GM23338 (cell line): ENCODE measurements around the gene GIPC2. TPM values are rescaled to one million over a fixed set of nuclear protein-coding genes. Genes with fewer than 3 reads are reported as not detected.

Source experiments
- ATAC-seq: fragments of 200-7000 bp; cut with Tn5 transposase; 3 replicates; pipeline ENCODE4 v1.9.1; 2020
- DNase-seq: peaks from one replicate; pipeline ENCODE4 v3.0.0-alpha.2; 2015; ENCODE audit warnings: low spot score
- H2AFZ ChIP-seq: fragments of 200-600 bp; sonication (generic); 2 replicates; pipeline ENCODE4 v1.8.0; 2016; ENCODE audit warnings: antibody characterized with exemption, mild to moderate bottlenecking, moderate library complexity
- H3F3A ChIP-seq: fragments of 200-600 bp; sonication (generic); replicated peaks from 2 replicates; pipeline ENCODE4 v1.8.0; 2017; ENCODE audit warnings: antibody characterized with exemption, mixed run types, low read depth
- H3K27ac ChIP-seq: fragments of 200-600 bp; sonication (generic); 2 replicates; pipeline ENCODE4 v1.6.1; 2016; ENCODE audit warnings: low read depth
- H3K27me3 ChIP-seq: fragments of 200-600 bp; sonication (generic); 2 replicates; pipeline ENCODE4 v1.8.0; 2016; ENCODE audit warnings: mild to moderate bottlenecking, mixed run types, moderate library complexity; ENCODE audit not compliant: insufficient read depth
- H3K36me3 ChIP-seq: fragments of 200-600 bp; sonication (generic); 2 replicates; pipeline ENCODE4 v1.8.0; 2016; ENCODE audit warnings: mild to moderate bottlenecking; ENCODE audit not compliant: insufficient read depth
- H3K4me1 ChIP-seq: fragments of 200-600 bp; sonication (generic); 2 replicates; pipeline ENCODE4 v1.8.0; 2016; ENCODE audit warnings: mild to moderate bottlenecking, moderate library complexity; ENCODE audit not compliant: insufficient read depth
- H3K4me2 ChIP-seq: fragments of 200-600 bp; sonication (generic); 2 replicates; pipeline ENCODE4 v1.7.1; 2017; ENCODE audit warnings: mixed run types
- H3K4me3 ChIP-seq: fragments of 200-600 bp; sonication (generic); 2 replicates; pipeline ENCODE4 v1.6.1; 2016; ENCODE audit warnings: mixed run types
- H3K79me2 ChIP-seq: fragments of 200-600 bp; sonication (generic); replicated peaks from 2 replicates; pipeline ENCODE4 v1.8.0; 2017; ENCODE audit warnings: mild to moderate bottlenecking; ENCODE audit not compliant: insufficient read depth
- H3K9me2 ChIP-seq: fragments of 200-600 bp; sonication (generic); 2 replicates; pipeline ENCODE4 v1.8.0; 2017; ENCODE audit not compliant: insufficient read depth
- H4K20me1 ChIP-seq: fragments of 200-600 bp; sonication (generic); replicated peaks from 2 replicates; pipeline ENCODE4 v1.8.0; 2017; ENCODE audit warnings: mild to moderate bottlenecking; ENCODE audit not compliant: insufficient read depth
- H3K27ac Mint-ChIP-seq: 2 replicates; pipeline ENCODE4 v1.8.0; 2020; ENCODE audit warnings: inconsistent platforms, mild to moderate bottlenecking, moderate library complexity, mixed read lengths
- H3K27me3 Mint-ChIP-seq: 3 replicates; pipeline ENCODE4 v1.8.0; 2022; ENCODE audit warnings: low read depth, mild to moderate bottlenecking, moderate library complexity, mixed read lengths, inconsistent platforms; ENCODE audit not compliant: insufficient read depth, poor library complexity
- H3K36me3 Mint-ChIP-seq: 3 replicates; pipeline ENCODE4 v1.8.0; 2021; ENCODE audit warnings: low read depth, mild to moderate bottlenecking, inconsistent platforms, moderate library complexity, mixed read lengths
- H3K4me1 Mint-ChIP-seq: 3 replicates; pipeline ENCODE4 v1.8.0; 2020; ENCODE audit warnings: mild to moderate bottlenecking, inconsistent platforms, mixed read lengths
- H3K4me3 Mint-ChIP-seq: 3 replicates; pipeline ENCODE4 v1.8.0; 2021; ENCODE audit warnings: moderate library complexity, mild to moderate bottlenecking, inconsistent platforms, mixed read lengths
- H3K9me3 Mint-ChIP-seq: 3 replicates; pipeline ENCODE4 v1.8.0; 2020; ENCODE audit warnings: moderate library complexity, mild to moderate bottlenecking, inconsistent platforms, mixed read lengths
- CREB1 ChIP-seq: fragments of 250-450 bp; sonication (Bioruptor Pico); IDR thresholded peaks from 2 replicates; pipeline ENCODE4 v1.5.0; 2020; ENCODE audit warnings: low read depth, mild to moderate bottlenecking, moderate library complexity
- EZH2 ChIP-seq: fragments of 200-600 bp; sonication (generic); IDR thresholded peaks from one replicate; pipeline ENCODE4 v1.8.0; 2017; ENCODE audit warnings: antibody characterized with exemption, mild to moderate bottlenecking, low read depth; ENCODE audit not compliant: unreplicated experiment
- EZH2phosphoT487 ChIP-seq: fragments of 200-600 bp; sonication (generic); IDR thresholded peaks from one replicate; pipeline ENCODE4 v1.8.1; 2018; ENCODE audit warnings: antibody characterized with exemption; ENCODE audit not compliant: unreplicated experiment
- JUNB ChIP-seq: IDR thresholded peaks from one replicate; pipeline ENCODE4 v1.6.1; 2016; ENCODE audit warnings: antibody characterized with exemption; ENCODE audit not compliant: unreplicated experiment
- NANOG ChIP-seq: IDR thresholded peaks from 2 replicates; pipeline ENCODE4 v1.6.1; 2016; ENCODE audit warnings: antibody characterized with exemption, borderline replicate concordance
- POLR2AphosphoS5 ChIP-seq: IDR thresholded peaks from 2 replicates; pipeline ENCODE4 v1.6.1; 2016; ENCODE audit warnings: antibody characterized with exemption, low read depth
- STAT1 ChIP-seq: IDR thresholded peaks from one replicate; pipeline ENCODE4 v1.6.1; 2016; ENCODE audit warnings: antibody characterized with exemption; ENCODE audit not compliant: unreplicated experiment
- ZNF114 ChIP-seq: fragments of 250-450 bp; sonication (Bioruptor Pico); IDR thresholded peaks from 2 replicates; pipeline ENCODE4 v1.5.0; 2020; ENCODE audit warnings: mild to moderate bottlenecking, moderate library complexity
- ZNF331 ChIP-seq: fragments of 250-450 bp; sonication (Bioruptor Pico); IDR thresholded peaks from 2 replicates; pipeline ENCODE4 v1.5.0; 2020; ENCODE audit warnings: low read depth, mild to moderate bottlenecking, moderate library complexity
- polyA plus RNA-seq: library from polyadenylated mRNA; unstranded; fragments of >200 nt; fragmentation: Nextera tagmentation; extraction: Ambion mirVana; gene quantifications from 2 replicates; pipeline ENCODE4 v1.2.1, GENCODE V29; 2016
- total RNA-seq: library from RNA; depleted of rRNA; stranded (reverse); fragments of >200 nt; shearing (Covaris generic); gene quantifications from 2 replicates; pipeline ENCODE4 v1.2.3, GENCODE V29; 2014
- TF ChIP-seq, protein P1 (sequence below): IDR thresholded peaks from one replicate; pipeline ENCODE4 v1.6.1; 2018; ENCODE audit warnings: antibody characterized with exemption; ENCODE audit not compliant: unreplicated experiment
- TF ChIP-seq, protein P2 (sequence below): IDR thresholded peaks from 2 replicates; pipeline ENCODE4 v1.6.1; 2016; ENCODE audit warnings: antibody characterized with exemption
- TF ChIP-seq, protein P3 (sequence below), 2 experiments: fragments of 200-600 bp in 1 of 2; sonication (generic) in 1 of 2; conservative IDR thresholded peaks; 2 replicates each; pipeline versions ENCODE4 v1.5.1 to v1.6.1; 2016 to 2017; ENCODE audit warnings: antibody characterized with exemption in 2 of 2, low read depth in 2 of 2, mild to moderate bottlenecking in 2 of 2, moderate library complexity in 1 of 2
- TF ChIP-seq, protein P4 (sequence below): fragments of 250-450 bp; sonication (Bioruptor Pico); IDR thresholded peaks from 2 replicates; pipeline ENCODE4 v1.5.0; 2020; ENCODE audit warnings: mild to moderate bottlenecking, moderate library complexity

Gene GIPC2
- total and polyA plus RNA-seq, 2 experiments from 2014 or later: 1.2 to 1.5 TPM

DNA sequence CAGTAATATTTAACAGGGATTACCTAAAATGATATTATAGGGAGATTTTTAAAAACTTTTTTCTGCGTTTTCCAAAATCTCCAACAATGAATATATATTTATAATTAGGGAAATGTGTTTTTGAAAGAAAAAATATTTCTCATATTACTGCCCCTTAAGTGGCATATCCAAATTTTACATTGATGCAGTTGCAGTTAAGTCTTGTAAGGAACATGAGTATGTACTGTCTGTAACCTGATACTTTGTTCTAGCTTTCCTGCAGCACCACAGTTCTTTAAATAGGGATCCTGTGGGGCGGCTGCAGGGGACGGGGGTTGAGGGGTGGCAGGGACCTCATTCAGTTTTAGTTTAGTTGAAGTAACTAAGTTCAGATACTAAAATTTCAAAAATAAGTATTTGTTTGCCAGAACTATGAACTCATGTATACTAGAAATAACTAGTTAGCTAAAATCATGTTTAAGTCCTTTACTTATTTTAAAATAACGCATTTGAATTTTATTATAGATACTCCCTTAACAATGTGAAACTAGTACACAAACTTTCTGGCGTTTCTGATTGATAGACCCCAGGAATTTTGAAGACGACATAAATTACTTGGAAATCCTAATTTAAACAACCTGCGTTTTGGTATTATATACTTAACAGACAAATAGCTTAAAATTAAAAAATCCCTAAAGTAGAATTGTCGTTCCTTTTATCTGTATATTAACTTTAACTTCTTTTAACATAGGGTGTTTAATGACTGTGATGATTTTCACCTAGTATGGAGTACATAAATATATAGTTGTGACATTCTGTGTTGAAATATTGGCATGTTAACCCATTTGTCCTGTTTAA, 41.7 kb upstream of the GIPC2 start:
- no peak for TF ChIP-seq JUNB
- TF ChIP-seq EZH2phosphoT487: no peak
- TF ChIP-seq EZH2: no peak
- TF ChIP-seq CREB1 (CRISPR knock-in tag): peak; percentile 78
- TF ChIP-seq, protein P1, sequence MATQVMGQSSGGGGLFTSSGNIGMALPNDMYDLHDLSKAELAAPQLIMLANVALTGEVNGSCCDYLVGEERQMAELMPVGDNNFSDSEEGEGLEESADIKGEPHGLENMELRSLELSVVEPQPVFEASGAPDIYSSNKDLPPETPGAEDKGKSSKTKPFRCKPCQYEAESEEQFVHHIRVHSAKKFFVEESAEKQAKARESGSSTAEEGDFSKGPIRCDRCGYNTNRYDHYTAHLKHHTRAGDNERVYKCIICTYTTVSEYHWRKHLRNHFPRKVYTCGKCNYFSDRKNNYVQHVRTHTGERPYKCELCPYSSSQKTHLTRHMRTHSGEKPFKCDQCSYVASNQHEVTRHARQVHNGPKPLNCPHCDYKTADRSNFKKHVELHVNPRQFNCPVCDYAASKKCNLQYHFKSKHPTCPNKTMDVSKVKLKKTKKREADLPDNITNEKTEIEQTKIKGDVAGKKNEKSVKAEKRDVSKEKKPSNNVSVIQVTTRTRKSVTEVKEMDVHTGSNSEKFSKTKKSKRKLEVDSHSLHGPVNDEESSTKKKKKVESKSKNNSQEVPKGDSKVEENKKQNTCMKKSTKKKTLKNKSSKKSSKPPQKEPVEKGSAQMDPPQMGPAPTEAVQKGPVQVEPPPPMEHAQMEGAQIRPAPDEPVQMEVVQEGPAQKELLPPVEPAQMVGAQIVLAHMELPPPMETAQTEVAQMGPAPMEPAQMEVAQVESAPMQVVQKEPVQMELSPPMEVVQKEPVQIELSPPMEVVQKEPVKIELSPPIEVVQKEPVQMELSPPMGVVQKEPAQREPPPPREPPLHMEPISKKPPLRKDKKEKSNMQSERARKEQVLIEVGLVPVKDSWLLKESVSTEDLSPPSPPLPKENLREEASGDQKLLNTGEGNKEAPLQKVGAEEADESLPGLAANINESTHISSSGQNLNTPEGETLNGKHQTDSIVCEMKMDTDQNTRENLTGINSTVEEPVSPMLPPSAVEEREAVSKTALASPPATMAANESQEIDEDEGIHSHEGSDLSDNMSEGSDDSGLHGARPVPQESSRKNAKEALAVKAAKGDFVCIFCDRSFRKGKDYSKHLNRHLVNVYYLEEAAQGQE: no peak
- TF ChIP-seq, protein P2, sequence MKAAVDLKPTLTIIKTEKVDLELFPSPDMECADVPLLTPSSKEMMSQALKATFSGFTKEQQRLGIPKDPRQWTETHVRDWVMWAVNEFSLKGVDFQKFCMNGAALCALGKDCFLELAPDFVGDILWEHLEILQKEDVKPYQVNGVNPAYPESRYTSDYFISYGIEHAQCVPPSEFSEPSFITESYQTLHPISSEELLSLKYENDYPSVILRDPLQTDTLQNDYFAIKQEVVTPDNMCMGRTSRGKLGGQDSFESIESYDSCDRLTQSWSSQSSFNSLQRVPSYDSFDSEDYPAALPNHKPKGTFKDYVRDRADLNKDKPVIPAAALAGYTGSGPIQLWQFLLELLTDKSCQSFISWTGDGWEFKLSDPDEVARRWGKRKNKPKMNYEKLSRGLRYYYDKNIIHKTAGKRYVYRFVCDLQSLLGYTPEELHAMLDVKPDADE: peak; percentile 43; the same call in 1 of the 2 replicates
- peak; percentile 66; the same call in 1 of the 2 replicates for TF ChIP-seq ZNF331 (CRISPR knock-in tag)
- TF ChIP-seq ZNF114 (CRISPR knock-in tag): 0 out of 2 replicates have a peak, but pooled peaks have one; percentile 42
- TF ChIP-seq, protein P3, sequence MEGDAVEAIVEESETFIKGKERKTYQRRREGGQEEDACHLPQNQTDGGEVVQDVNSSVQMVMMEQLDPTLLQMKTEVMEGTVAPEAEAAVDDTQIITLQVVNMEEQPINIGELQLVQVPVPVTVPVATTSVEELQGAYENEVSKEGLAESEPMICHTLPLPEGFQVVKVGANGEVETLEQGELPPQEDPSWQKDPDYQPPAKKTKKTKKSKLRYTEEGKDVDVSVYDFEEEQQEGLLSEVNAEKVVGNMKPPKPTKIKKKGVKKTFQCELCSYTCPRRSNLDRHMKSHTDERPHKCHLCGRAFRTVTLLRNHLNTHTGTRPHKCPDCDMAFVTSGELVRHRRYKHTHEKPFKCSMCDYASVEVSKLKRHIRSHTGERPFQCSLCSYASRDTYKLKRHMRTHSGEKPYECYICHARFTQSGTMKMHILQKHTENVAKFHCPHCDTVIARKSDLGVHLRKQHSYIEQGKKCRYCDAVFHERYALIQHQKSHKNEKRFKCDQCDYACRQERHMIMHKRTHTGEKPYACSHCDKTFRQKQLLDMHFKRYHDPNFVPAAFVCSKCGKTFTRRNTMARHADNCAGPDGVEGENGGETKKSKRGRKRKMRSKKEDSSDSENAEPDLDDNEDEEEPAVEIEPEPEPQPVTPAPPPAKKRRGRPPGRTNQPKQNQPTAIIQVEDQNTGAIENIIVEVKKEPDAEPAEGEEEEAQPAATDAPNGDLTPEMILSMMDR (conservative IDR thresholded peaks at IDR 0.05; ENCODE audit: low read depth in 2 of 2): no peak
- TF ChIP-seq, protein P4, sequence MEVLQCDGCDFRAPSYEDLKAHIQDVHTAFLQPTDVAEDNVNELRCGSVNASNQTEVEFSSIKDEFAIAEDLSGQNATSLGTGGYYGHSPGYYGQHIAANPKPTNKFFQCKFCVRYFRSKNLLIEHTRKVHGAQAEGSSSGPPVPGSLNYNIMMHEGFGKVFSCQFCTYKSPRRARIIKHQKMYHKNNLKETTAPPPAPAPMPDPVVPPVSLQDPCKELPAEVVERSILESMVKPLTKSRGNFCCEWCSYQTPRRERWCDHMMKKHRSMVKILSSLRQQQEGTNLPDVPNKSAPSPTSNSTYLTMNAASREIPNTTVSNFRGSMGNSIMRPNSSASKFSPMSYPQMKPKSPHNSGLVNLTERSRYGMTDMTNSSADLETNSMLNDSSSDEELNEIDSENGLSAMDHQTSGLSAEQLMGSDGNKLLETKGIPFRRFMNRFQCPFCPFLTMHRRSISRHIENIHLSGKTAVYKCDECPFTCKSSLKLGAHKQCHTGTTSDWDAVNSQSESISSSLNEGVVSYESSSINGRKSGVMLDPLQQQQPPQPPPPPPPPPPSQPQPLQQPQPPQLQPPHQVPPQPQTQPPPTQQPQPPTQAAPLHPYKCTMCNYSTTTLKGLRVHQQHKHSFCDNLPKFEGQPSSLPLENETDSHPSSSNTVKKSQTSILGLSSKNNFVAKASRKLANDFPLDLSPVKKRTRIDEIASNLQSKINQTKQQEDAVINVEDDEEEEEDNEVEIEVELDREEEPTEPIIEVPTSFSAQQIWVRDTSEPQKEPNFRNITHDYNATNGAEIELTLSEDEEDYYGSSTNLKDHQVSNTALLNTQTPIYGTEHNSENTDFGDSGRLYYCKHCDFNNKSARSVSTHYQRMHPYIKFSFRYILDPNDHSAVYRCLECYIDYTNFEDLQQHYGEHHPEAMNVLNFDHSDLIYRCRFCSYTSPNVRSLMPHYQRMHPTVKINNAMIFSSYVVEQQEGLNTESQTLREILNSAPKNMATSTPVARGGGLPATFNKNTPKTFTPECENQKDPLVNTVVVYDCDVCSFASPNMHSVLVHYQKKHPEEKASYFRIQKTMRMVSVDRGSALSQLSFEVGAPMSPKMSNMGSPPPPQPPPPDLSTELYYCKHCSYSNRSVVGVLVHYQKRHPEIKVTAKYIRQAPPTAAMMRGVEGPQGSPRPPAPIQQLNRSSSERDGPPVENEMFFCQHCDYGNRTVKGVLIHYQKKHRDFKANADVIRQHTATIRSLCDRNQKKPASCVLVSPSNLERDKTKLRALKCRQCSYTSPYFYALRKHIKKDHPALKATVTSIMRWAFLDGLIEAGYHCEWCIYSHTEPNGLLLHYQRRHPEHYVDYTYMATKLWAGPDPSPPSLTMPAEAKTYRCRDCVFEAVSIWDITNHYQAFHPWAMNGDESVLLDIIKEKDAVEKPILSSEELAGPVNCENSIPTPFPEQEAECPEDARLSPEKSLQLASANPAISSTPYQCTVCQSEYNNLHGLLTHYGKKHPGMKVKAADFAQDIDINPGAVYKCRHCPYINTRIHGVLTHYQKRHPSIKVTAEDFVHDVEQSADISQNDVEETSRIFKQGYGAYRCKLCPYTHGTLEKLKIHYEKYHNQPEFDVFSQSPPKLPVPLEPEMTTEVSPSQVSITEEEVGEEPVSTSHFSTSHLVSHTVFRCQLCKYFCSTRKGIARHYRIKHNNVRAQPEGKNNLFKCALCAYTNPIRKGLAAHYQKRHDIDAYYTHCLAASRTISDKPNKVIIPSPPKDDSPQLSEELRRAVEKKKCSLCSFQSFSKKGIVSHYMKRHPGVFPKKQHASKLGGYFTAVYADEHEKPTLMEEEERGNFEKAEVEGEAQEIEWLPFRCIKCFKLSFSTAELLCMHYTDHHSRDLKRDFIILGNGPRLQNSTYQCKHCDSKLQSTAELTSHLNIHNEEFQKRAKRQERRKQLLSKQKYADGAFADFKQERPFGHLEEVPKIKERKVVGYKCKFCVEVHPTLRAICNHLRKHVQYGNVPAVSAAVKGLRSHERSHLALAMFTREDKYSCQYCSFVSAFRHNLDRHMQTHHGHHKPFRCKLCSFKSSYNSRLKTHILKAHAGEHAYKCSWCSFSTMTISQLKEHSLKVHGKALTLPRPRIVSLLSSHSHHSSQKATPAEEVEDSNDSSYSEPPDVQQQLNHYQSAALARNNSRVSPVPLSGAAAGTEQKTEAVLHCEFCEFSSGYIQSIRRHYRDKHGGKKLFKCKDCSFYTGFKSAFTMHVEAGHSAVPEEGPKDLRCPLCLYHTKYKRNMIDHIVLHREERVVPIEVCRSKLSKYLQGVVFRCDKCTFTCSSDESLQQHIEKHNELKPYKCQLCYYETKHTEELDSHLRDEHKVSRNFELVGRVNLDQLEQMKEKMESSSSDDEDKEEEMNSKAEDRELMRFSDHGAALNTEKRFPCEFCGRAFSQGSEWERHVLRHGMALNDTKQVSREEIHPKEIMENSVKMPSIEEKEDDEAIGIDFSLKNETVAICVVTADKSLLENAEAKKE (CRISPR knock-in tag): peak; percentile 46; the same call in 1 of the 2 replicates
- TF ChIP-seq POLR2AphosphoS5: peak; percentile 95
- TF ChIP-seq NANOG: no peak
- TF ChIP-seq STAT1: no peak
- Mint-ChIP-seq H3K27me3 (peaks cover 5% of the 10 kb centered on the region), H3K4me1 (peaks cover 22% of the 10 kb centered on the region), H3K27ac (peak overlapping the region; percentile 100), H3K36me3 (no peaks in the 10 kb centered on the region), H3K4me3 (peak overlapping the region; percentile 69), H3K9me3 (peaks cover 2% of the 10 kb centered on the region; the same call in 1 of the 3 replicates)
- Histone ChIP-seq H3K9me2 (no peaks in the 10 kb centered on the region), H2AFZ (no peak overlapping the region), H3K27ac (peak overlapping the region; percentile 64), H4K20me1 (no peaks in the 10 kb centered on the region), H3K79me2 (no peaks in the 10 kb centered on the region), H3K4me1 (peaks cover 22% of the 10 kb centered on the region), H3K27me3 (no peaks in the 10 kb centered on the region), H3K4me3 (peak overlapping the region; percentile 42), H3K4me2 (peak overlapping the region; percentile 55), H3K36me3 (no peaks in the 10 kb centered on the region), H3F3A (no peaks in the 10 kb centered on the region)
- peak; percentile 97 for ATAC-seq
- peak; percentile 82 for DNase-seq
